Thoracic aorta (tissue), 2 donors: ENCODE results near the gene FER. TPM values are rescaled to one million over a fixed set of nuclear protein-coding genes. Genes with fewer than 3 reads are reported as not detected.

Source experiments
- ATAC-seq: fragments of 150-250 bp; one replicate; pipeline ENCODE4 v1.8.0; 2017; ENCODE audit warnings: low read depth; ENCODE audit not compliant: insufficient number of reproducible peaks, low FRiP score
- DNase-seq: peaks from one replicate; pipeline ENCODE4 v3.0.0-alpha.2; 2020; ENCODE audit warnings: low spot score
- H3K27ac ChIP-seq, 2 donors: fragments of 200-600 bp; sonication (generic); 1 replicate in 1 of 2; 2 replicates in 1 of 2; pipeline ENCODE4 v1.5.1; 2016; ENCODE audit warnings: mild to moderate bottlenecking in 2 of 2, moderate library complexity in 2 of 2
- H3K27me3 ChIP-seq: fragments of 200-600 bp; sonication (generic); replicated peaks from 2 replicates; pipeline ENCODE4 v1.6.0; 2016; ENCODE audit warnings: mild to moderate bottlenecking; ENCODE audit not compliant: insufficient read depth
- H3K36me3 ChIP-seq: fragments of 200-600 bp; sonication (generic); one replicate; pipeline ENCODE4 v1.5.1; 2016
- H3K4me1 ChIP-seq, 2 donors: fragments of 200-600 bp; sonication (generic); 1 replicate in 1 of 2; 2 replicates in 1 of 2; pipeline versions ENCODE4 v1.5.1 to v1.6.0; 2016; ENCODE audit warnings: low read depth in 2 of 2, mild to moderate bottlenecking in 1 of 2; ENCODE audit not compliant: control insufficient read depth in 1 of 2
- H3K4me3 ChIP-seq: fragments of 200-600 bp; sonication (generic); 2 replicates; pipeline ENCODE4 v1.5.1; 2016; ENCODE audit warnings: mild to moderate bottlenecking
- H3K9me3 ChIP-seq: fragments of 200-600 bp; sonication (generic); 2 replicates; pipeline ENCODE4 v1.5.1; 2016
- total RNA-seq, 2 donors: library from RNA; depleted of rRNA; stranded (reverse); fragments of >200 nt; gene quantifications; one replicate each; pipeline versions ENCODE4 v1.1.0 to v1.2.3, GENCODE V29; 2016
- TF ChIP-seq, protein P1 (sequence below): fragments of 200-600 bp; sonication (generic); IDR thresholded peaks from one replicate; pipeline ENCODE4 v1.5.1; 2019; ENCODE audit warnings: antibody characterized with exemption

Gene FER
- total RNA-seq, 2 donors from 2014 or later, result 15.6 to 38.1 TPM

DNA sequence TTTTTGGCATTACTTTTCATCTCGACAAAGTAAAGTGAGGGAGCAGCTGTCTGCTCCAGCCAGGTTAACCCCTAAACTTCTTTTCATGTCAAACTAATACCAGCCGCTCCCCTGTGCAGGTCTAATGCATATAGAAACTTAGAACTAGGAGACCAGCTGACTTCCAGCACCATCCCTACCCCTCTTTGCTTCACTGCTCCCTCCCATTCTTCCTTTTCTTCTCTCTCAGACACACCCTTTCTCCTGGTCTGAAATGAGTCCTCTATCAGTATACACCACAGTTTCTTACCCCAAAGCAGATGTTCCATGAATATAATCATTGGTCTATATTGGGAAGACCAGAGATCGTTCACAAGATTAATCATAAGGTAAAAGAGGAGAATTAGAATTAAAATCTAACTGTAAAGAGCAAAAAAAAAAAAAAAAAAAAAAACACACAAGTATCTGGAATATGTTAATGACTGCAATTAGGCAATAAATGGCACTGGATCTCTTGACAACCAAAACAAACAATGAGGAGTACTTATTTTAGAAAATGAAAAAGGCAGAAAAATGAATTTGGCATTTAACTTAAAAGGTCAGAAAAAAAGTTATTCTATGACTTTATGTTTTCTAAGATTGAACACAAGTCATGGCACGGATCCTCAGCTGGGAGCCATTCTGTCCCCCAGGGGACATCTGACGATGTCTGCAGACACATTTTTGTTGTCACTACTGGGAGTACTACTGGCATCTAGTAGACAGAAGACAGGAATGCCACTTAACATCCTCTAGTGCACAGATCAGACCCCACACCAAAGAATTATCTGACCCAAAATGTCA, 452.3 kb downstream of the FER start:
- Histone ChIP-seq H3K27ac (no peak overlapping the region), H3K4me1 (no peaks in the 10 kb centered on the region), H3K9me3 (peaks cover 8% of the 10 kb centered on the region), H3K36me3 (no peaks in the 10 kb centered on the region), H3K27me3 (no peaks in the 10 kb centered on the region), H3K4me3 (no peak overlapping the region)
- TF ChIP-seq, protein P1, sequence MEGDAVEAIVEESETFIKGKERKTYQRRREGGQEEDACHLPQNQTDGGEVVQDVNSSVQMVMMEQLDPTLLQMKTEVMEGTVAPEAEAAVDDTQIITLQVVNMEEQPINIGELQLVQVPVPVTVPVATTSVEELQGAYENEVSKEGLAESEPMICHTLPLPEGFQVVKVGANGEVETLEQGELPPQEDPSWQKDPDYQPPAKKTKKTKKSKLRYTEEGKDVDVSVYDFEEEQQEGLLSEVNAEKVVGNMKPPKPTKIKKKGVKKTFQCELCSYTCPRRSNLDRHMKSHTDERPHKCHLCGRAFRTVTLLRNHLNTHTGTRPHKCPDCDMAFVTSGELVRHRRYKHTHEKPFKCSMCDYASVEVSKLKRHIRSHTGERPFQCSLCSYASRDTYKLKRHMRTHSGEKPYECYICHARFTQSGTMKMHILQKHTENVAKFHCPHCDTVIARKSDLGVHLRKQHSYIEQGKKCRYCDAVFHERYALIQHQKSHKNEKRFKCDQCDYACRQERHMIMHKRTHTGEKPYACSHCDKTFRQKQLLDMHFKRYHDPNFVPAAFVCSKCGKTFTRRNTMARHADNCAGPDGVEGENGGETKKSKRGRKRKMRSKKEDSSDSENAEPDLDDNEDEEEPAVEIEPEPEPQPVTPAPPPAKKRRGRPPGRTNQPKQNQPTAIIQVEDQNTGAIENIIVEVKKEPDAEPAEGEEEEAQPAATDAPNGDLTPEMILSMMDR, result no peak
- no peak for ATAC-seq
- DNase-seq, result no peak

DNA sequence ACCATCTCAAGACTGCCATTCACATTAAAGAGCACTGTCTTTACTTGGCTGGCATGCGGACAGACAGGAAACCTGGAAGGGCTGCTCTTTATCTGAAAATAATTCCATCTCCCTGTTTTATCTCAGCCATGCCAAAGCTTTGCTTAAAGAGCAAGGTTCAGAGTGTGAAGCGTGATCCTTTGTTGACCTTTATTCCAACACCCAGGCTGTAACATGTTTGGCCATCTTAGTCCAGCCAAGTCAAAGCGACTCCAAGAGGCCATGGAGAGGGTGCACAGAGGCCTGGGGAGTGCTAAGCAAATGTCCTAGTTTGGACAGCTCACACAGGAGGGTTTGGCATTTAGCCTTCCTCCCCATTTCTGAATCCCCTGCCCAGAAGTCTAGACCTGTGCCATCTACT, 467.3 kb downstream of the FER start:
- H3K4me1 ChIP-seq, result no peaks in the 10 kb centered on the region

DNA sequence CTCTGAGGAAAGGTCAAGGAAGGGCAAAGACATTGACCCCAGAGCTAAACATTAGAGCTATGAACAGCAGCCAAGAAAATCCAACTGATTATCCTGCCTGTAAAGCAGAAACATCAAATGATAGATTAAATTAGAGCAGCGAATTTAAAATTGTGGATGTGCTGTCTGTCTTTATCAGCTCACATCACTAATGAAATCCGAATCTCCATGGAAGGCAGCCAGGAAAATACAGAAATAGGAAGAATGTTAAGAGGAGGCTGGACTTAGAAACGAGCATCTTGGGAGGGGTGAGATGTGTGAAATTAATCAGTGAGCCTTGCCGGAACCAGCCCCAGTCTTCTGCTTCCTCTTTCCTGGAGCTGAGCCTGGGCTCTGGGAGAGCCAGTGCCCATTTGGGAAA, 471.1 kb downstream of the FER start:
- no peak overlapping the region for H3K4me3 ChIP-seq
- H3K27ac ChIP-seq, result no peak overlapping the region
- H3K4me1 ChIP-seq, result no peaks in the 10 kb centered on the region
- DNase-seq (no peak), ATAC-seq (no peak)
- H3K36me3 ChIP-seq, result no peaks in the 10 kb centered on the region
- H3K27me3 ChIP-seq, result no peaks in the 10 kb centered on the region
- H3K9me3 ChIP-seq, result no peaks in the 10 kb centered on the region
- TF ChIP-seq, protein P1, result no peak

More for the DNA sequence above, 467.3 kb downstream of the FER start:
- TF ChIP-seq, protein P1, result no peak
- no peaks in the 10 kb centered on the region for H3K27me3 ChIP-seq
- H3K27ac ChIP-seq, result no peak overlapping the region
- no peaks in the 10 kb centered on the region for H3K9me3 ChIP-seq
- ATAC-seq (no peak), DNase-seq (no peak)
- H3K4me3 ChIP-seq, result no peak overlapping the region
- H3K36me3 ChIP-seq, result no peaks in the 10 kb centered on the region

DNA sequence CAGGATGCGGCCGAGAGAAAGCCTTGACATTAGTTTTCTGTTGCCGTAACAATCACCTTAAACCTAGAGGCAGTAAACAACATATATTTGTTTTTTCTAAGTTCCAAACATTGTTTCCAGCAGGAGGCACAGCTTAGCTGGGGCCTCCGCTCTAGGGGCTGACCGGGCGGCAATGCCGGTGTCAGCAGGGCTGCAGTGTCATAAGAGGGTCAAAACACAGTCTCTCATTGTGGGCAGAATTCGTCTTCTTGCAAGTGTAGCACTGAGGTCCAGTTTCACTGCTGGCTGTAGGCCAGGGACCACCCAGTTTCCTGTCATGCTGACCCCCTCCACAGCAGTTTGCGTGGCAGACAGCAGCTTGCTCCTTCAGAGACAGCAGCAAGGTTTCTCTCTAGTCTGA, 475.8 kb downstream of the FER start:
- Histone ChIP-seq H3K27ac (no peak overlapping the region), H3K36me3 (no peaks in the 10 kb centered on the region), H3K4me1 (no peaks in the 10 kb centered on the region), H3K9me3 (no peaks in the 10 kb centered on the region), H3K27me3 (no peaks in the 10 kb centered on the region), H3K4me3 (no peak overlapping the region)
- no peak for DNase-seq
- TF ChIP-seq, protein P1, result no peak
- ATAC-seq, result no peak

DNA sequence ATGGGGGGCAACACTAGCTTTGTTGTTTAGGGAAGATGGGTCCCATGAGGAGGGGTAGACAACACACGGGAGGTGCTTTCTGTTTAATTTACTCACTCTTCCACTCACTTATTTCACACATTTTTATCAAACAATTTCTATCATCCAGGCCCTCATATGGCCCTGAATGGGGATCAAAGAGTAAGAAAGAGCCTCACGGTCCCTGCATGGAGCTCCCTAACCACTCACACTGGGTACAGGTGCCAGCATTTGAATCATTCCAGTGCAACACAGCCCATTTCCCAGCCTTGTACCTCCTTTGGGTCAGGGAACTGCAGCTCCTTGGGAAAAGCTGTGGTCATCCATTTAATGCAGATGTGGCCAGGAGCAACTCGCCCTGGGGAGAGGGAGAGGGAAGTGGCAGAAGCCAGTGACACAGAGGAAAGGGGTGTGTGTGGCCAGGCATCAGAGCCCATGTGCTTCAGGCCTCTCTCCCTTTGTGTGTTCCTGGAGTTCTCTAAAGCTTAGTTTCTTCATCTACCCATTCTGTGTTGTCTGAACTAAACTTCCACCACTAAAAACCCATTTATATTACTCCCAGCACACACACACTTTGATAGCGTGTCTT, 476.7 kb downstream of the FER start:
- Histone ChIP-seq H3K4me1 (no peaks in the 10 kb centered on the region), H3K36me3 (no peaks in the 10 kb centered on the region), H3K27ac (no peak overlapping the region), H3K27me3 (no peaks in the 10 kb centered on the region), H3K4me3 (no peak overlapping the region), H3K9me3 (no peaks in the 10 kb centered on the region)
- TF ChIP-seq, protein P1, result no peak
- ATAC-seq, result no peak
- no peak for DNase-seq
